Astrocyte (in vitro differentiated cells and primary cell): ENCODE results near the gene ARMC12. TPM values are rescaled to one million over a fixed set of nuclear protein-coding genes. Genes with fewer than 3 reads are reported as not detected.
"Not testable (repeated sequence)": the region's sequence is repeated elsewhere in the genome, so short reads cannot be mapped to it uniquely, and the experiment has no call there.

Source experiments
- DNase-seq: peaks from one replicate; pipeline ENCODE4 v3.0.0-alpha.2; 2010; ENCODE audit warnings: low read depth
- FAIRE-seq: peaks from 2 replicates; lab custom pipeline; 2011; peaks lifted over from hg19 to GRCh38; lab: Jason Lieb, UNC
- H2AFZ ChIP-seq: 2 replicates; pipeline ENCODE4 v1.6.0; 2012; ENCODE audit warnings: low read depth, low read length, inconsistent platforms
- H3K27ac ChIP-seq: 2 replicates; pipeline ENCODE4 v1.5.1; 2011; ENCODE audit warnings: low read depth, low read length, inconsistent platforms
- H3K27me3 ChIP-seq: 2 replicates; pipeline ENCODE4 v1.6.0; 2011; ENCODE audit warnings: low read length, inconsistent platforms; ENCODE audit not compliant: insufficient read depth
- H3K36me3 ChIP-seq: 2 replicates; pipeline ENCODE4 v1.5.1; 2011; ENCODE audit warnings: low read length, inconsistent platforms; ENCODE audit not compliant: insufficient read depth
- H3K4me1 ChIP-seq: 2 replicates; pipeline ENCODE4 v1.5.1; 2011; ENCODE audit warnings: low read length, inconsistent platforms; ENCODE audit not compliant: insufficient read depth
- H3K4me2 ChIP-seq: 2 replicates; pipeline ENCODE4 v1.6.0; 2012; ENCODE audit warnings: low read length, inconsistent platforms
- H3K4me3 ChIP-seq: 2 replicates; pipeline ENCODE4 v1.5.1; 2011; ENCODE audit warnings: low read depth, mild to moderate bottlenecking, low read length, inconsistent platforms; ENCODE audit not compliant: insufficient read depth
- H3K79me2 ChIP-seq: 2 replicates; pipeline ENCODE4 v1.6.0; 2012; ENCODE audit warnings: mild to moderate bottlenecking, low read length, inconsistent platforms; ENCODE audit not compliant: insufficient read depth
- H3K9ac ChIP-seq: 2 replicates; pipeline ENCODE4 v1.6.0; 2012; ENCODE audit warnings: mild to moderate bottlenecking, low read length, inconsistent platforms
- H3K9me3 ChIP-seq: 2 replicates; pipeline ENCODE4 v1.5.1; 2012; ENCODE audit warnings: low read depth, mild to moderate bottlenecking, low read length, inconsistent platforms; ENCODE audit not compliant: insufficient read depth
- H4K20me1 ChIP-seq: 2 replicates; pipeline ENCODE4 v1.6.0; 2012; ENCODE audit warnings: low read length, inconsistent platforms; ENCODE audit not compliant: insufficient read depth
- H3K27ac Mint-ChIP-seq: one replicate; pipeline ENCODE4 v1.8.0; 2021; ENCODE audit warnings: mild to moderate bottlenecking, mixed read lengths; ENCODE audit not compliant: unreplicated experiment
- H3K27me3 Mint-ChIP-seq: one replicate; pipeline ENCODE4 v1.8.0; 2021; ENCODE audit warnings: low read depth, mixed read lengths; ENCODE audit not compliant: unreplicated experiment
- H3K36me3 Mint-ChIP-seq: one replicate; pipeline ENCODE4 v1.8.0; 2021; ENCODE audit warnings: low read depth, mixed read lengths; ENCODE audit not compliant: unreplicated experiment
- H3K4me1 Mint-ChIP-seq: one replicate; pipeline ENCODE4 v1.8.0; 2021; ENCODE audit warnings: low read depth, mixed read lengths; ENCODE audit not compliant: unreplicated experiment
- H3K4me3 Mint-ChIP-seq: one replicate; pipeline ENCODE4 v1.8.0; 2021; ENCODE audit warnings: mild to moderate bottlenecking, moderate library complexity, mixed read lengths; ENCODE audit not compliant: unreplicated experiment
- H3K9me3 Mint-ChIP-seq: one replicate; pipeline ENCODE4 v1.8.0; 2021; ENCODE audit warnings: mild to moderate bottlenecking, mixed read lengths; ENCODE audit not compliant: unreplicated experiment
- CTCF ChIP-seq: IDR thresholded peaks from 2 replicates; pipeline ENCODE4 v1.5.1; 2011; ENCODE audit warnings: low read depth, mild to moderate bottlenecking, inconsistent platforms, low read length, moderate library complexity; ENCODE audit not compliant: insufficient read depth
- EZH2 ChIP-seq: IDR thresholded peaks from 2 replicates; pipeline ENCODE4 v1.6.1; 2012; ENCODE audit warnings: mild to moderate bottlenecking, low read length, inconsistent platforms; ENCODE audit not compliant: insufficient read depth
- total RNA-seq: library from RNA; stranded (reverse); gene quantifications from 2 replicates; pipeline ENCODE4 v1.2.1, GENCODE V29; 2021

The ARMC12 gene
- total RNA-seq, 1 donor from 2014 or later, result 0.25 TPM

GRCh38 chr6:35691027-35691824, 45.6 kb upstream of the ARMC12 start:
- no peaks in the 10 kb centered on the region for H3K27me3 Mint-ChIP-seq
- H3K4me3 Mint-ChIP-seq, result no peak overlapping the region
- H3K27ac Mint-ChIP-seq, result no peak overlapping the region
- Histone ChIP-seq H3K79me2 (no peaks in the 10 kb centered on the region), H3K9ac (no peak overlapping the region), H3K4me1 (peaks cover 3% of the 10 kb centered on the region), H2AFZ (no peak overlapping the region), H3K27me3 (no peaks in the 10 kb centered on the region), H3K9me3 (no peaks in the 10 kb centered on the region), H3K4me2 (no peak overlapping the region), H4K20me1 (no peaks in the 10 kb centered on the region), H3K36me3 (no peaks in the 10 kb centered on the region), H3K4me3 (no peak overlapping the region), H3K27ac (no peak overlapping the region)
- FAIRE-seq (no peak), DNase-seq (no peak)
- TF ChIP-seq CTCF, result no peak
- TF ChIP-seq EZH2, result no peak
- H3K36me3 Mint-ChIP-seq, result no peaks in the 10 kb centered on the region
- peaks cover 3% of the 10 kb centered on the region for H3K4me1 Mint-ChIP-seq
- peaks cover 6% of the 10 kb centered on the region for H3K9me3 Mint-ChIP-seq

DNA sequence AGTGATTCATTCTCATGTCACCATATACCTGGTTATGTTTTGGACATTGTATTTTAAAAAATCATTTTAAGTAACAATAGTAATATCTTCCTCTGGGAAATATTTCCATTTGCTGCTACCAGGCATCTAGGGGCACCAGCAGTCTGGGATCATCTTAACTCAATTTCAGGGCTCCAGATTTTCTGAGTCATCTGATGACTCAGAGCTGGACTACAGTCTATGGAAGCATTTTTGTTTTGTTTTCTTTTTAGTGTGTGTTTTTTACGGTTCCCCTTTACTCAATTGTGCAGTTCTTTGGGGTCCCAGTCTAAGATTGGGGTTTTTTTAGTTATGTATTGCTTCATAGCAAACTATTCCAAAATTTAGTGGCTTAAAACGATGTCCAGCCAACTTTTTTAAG, 42.4 kb upstream of the ARMC12 start:
- Mint-ChIP-seq H3K27me3 (peaks cover 2% of the 10 kb centered on the region), H3K4me1 (no peaks in the 10 kb centered on the region), H3K36me3 (no peaks in the 10 kb centered on the region), H3K4me3 (no peak overlapping the region), H3K27ac (no peak overlapping the region), H3K9me3 (peaks cover 6% of the 10 kb centered on the region)
- H4K20me1 ChIP-seq, result no peaks in the 10 kb centered on the region
- no peak overlapping the region for H3K4me3 ChIP-seq
- H3K9me3 ChIP-seq, result no peaks in the 10 kb centered on the region
- no peaks in the 10 kb centered on the region for H3K4me1 ChIP-seq
- no peak overlapping the region for H3K4me2 ChIP-seq
- FAIRE-seq (no peak), DNase-seq (no peak)
- no peaks in the 10 kb centered on the region for H3K36me3 ChIP-seq
- no peaks in the 10 kb centered on the region for H3K27me3 ChIP-seq
- H3K9ac ChIP-seq, result no peak overlapping the region
- no peak overlapping the region for H3K27ac ChIP-seq
- H3K79me2 ChIP-seq, result no peaks in the 10 kb centered on the region
- no peak overlapping the region for H2AFZ ChIP-seq
- no peak for TF ChIP-seq EZH2
- no peak for TF ChIP-seq CTCF

GRCh38 chr6:35698430-35698829, 38.4 kb upstream of the ARMC12 start:
- H3K4me1 Mint-ChIP-seq, result not testable (repeated sequence)

More at GRCh38 chr6:35698430-35698829, 38.4 kb upstream of the ARMC12 start:
- H3K9me3 Mint-ChIP-seq, H3K9ac ChIP-seq, H4K20me1 ChIP-seq, H3K27ac Mint-ChIP-seq, H3K36me3 ChIP-seq, FAIRE-seq, H3K36me3 Mint-ChIP-seq, H3K4me2 ChIP-seq, H3K4me3 Mint-ChIP-seq, H3K9me3 ChIP-seq, H2AFZ ChIP-seq, H3K27ac ChIP-seq, H3K27me3 ChIP-seq, H3K27me3 Mint-ChIP-seq, H3K4me3 ChIP-seq, DNase-seq, H3K79me2 ChIP-seq, H3K4me1 ChIP-seq: not testable (repeated sequence)
